OCI-LY3 (cell line): ENCODE results near the gene FFAR1.

Experiments used
- H2AFZ ChIP-seq: fragments of 200-600, 300-600 bp; shearing (Covaris generic); 2 replicates; pipeline ENCODE4 v1.6.0; 2014; ENCODE audit warnings: antibody characterized with exemption, low read depth, low read length
- H3K27ac ChIP-seq: fragments of 200-600, 300-600 bp; sonication (generic); 2 replicates; pipeline ENCODE4 v1.5.1; 2014; ENCODE audit warnings: mild to moderate bottlenecking, low read length, moderate library complexity, mixed read lengths
- H3K27me3 ChIP-seq: fragments of 200-600, 300-600 bp; sonication (generic); 2 replicates; pipeline ENCODE4 v1.6.1; 2014; ENCODE audit warnings: low read depth, low read length, mixed read lengths
- H3K36me3 ChIP-seq: fragments of 200-600, 300-600 bp; sonication (generic); replicated peaks from 2 replicates; pipeline ENCODE3; 2014; ENCODE audit warnings: low read depth, low read length, mixed read lengths
- H3K4me1 ChIP-seq: fragments of 300-600, 200-600 bp; sonication (generic); 2 replicates; pipeline ENCODE4 v1.6.1; 2014; ENCODE audit warnings: low read length, mixed read lengths
- H3K4me2 ChIP-seq: fragments of 200-600, 300-600 bp; sonication (generic); 2 replicates; pipeline ENCODE4 v1.6.1; 2014; ENCODE audit warnings: low read length, mixed read lengths
- H3K4me3 ChIP-seq: fragments of 300-600, 200-600 bp; sonication (generic); 2 replicates; pipeline ENCODE4 v1.5.1; 2014; ENCODE audit warnings: antibody characterized with exemption, mild to moderate bottlenecking, low read length, moderate library complexity
- H3K79me2 ChIP-seq: fragments of 300-600, 200-600 bp; shearing (Covaris generic); 2 replicates; pipeline ENCODE4 v1.6.1; 2014; ENCODE audit warnings: mild to moderate bottlenecking, low read length, mixed read lengths
- H3K9ac ChIP-seq: fragments of 300-600, 200-600 bp; shearing (Covaris generic); 2 replicates; pipeline ENCODE4 v1.6.0; 2014; ENCODE audit warnings: mild to moderate bottlenecking, low read length, moderate library complexity
- H3K9me3 ChIP-seq: fragments of 200-600, 300-600 bp; shearing (Covaris generic); 2 replicates; pipeline ENCODE4 v1.6.1; 2014; ENCODE audit warnings: low read length, mixed read lengths; ENCODE audit not compliant: insufficient read depth
- H4K20me1 ChIP-seq: fragments of 200-600, 300-600 bp; sonication (generic); 2 replicates; pipeline ENCODE4 v1.6.1; 2016; ENCODE audit warnings: low read length, mixed read lengths; ENCODE audit not compliant: insufficient read depth
- CTCF ChIP-seq: fragments of 200-600, 300-600 bp; sonication (generic); IDR thresholded peaks from 2 replicates; pipeline ENCODE4 v1.5.1; 2014; ENCODE audit warnings: antibody characterized with exemption, low read length, low read depth
- EZH2phosphoT487 ChIP-seq: fragments of 200-600 bp; shearing (Covaris generic); IDR thresholded peaks from 2 replicates; pipeline ENCODE4 v1.6.1; 2018; ENCODE audit warnings: antibody characterized with exemption, mixed run types, low read depth

FFAR1 gene

GRCh38 chr19:35300339-35300649, 47.4 kb upstream of the FFAR1 start:
- no peak overlapping the region for H3K27ac ChIP-seq
- H3K9me3 ChIP-seq, result no peaks in the 10 kb centered on the region
- H3K79me2 ChIP-seq, result no peaks in the 10 kb centered on the region
- H3K9ac ChIP-seq, result no peak overlapping the region
- no peak overlapping the region for H3K4me2 ChIP-seq
- H3K27me3 ChIP-seq, result 0 out of 2 replicates have a peak, but pooled peaks cover 2% of the 10 kb centered on the region
- no peak for TF ChIP-seq EZH2phosphoT487
- TF ChIP-seq CTCF, result no peak
- no peak overlapping the region for H2AFZ ChIP-seq
- H3K4me1 ChIP-seq, result no peaks in the 10 kb centered on the region
- no peaks in the 10 kb centered on the region for H3K36me3 ChIP-seq
- no peak overlapping the region for H3K4me3 ChIP-seq
- no peaks in the 10 kb centered on the region for H4K20me1 ChIP-seq

- H2AFZ ChIP-seq, result no peak overlapping the region
- no peaks in the 10 kb centered on the region for H3K27me3 ChIP-seq
- TF ChIP-seq EZH2phosphoT487 (no peak), CTCF (no peak)
- no peaks in the 10 kb centered on the region for H3K79me2 ChIP-seq
- H3K36me3 ChIP-seq, result no peaks in the 10 kb centered on the region
- no peak overlapping the region for H3K9ac ChIP-seq
- no peak overlapping the region for H3K27ac ChIP-seq
- no peaks in the 10 kb centered on the region for H3K9me3 ChIP-seq
- no peak overlapping the region for H3K4me3 ChIP-seq
- H4K20me1 ChIP-seq, result no peaks in the 10 kb centered on the region
- no peaks in the 10 kb centered on the region for H3K4me1 ChIP-seq
- H3K4me2 ChIP-seq, result no peak overlapping the region
These were observed 45.7 kb upstream of the FFAR1 start for GRCh38 chr19:35301961-35302360.

GRCh38 chr19:35302446-35302845, 45.3 kb upstream of the FFAR1 start:
- Histone ChIP-seq H3K27me3 (no peaks in the 10 kb centered on the region), H3K9ac (no peak overlapping the region), H2AFZ (no peak overlapping the region), H3K79me2 (no peaks in the 10 kb centered on the region), H3K4me1 (no peaks in the 10 kb centered on the region), H3K4me2 (no peak overlapping the region), H3K36me3 (no peaks in the 10 kb centered on the region), H3K9me3 (no peaks in the 10 kb centered on the region), H3K27ac (no peak overlapping the region), H3K4me3 (no peak overlapping the region), H4K20me1 (no peaks in the 10 kb centered on the region)
- TF ChIP-seq EZH2phosphoT487 (no peak), CTCF (no peak)

GRCh38 chr19:35303357-35303915, 44.3 kb upstream of the FFAR1 start:
- H2AFZ ChIP-seq, result no peak overlapping the region
- H4K20me1 ChIP-seq, result no peaks in the 10 kb centered on the region
- TF ChIP-seq CTCF (no peak), EZH2phosphoT487 (no peak)
- no peak overlapping the region for H3K4me2 ChIP-seq
- H3K27me3 ChIP-seq, result no peaks in the 10 kb centered on the region
- H3K4me3 ChIP-seq, result no peak overlapping the region
- no peaks in the 10 kb centered on the region for H3K9me3 ChIP-seq
- H3K4me1 ChIP-seq, result no peaks in the 10 kb centered on the region
- H3K27ac ChIP-seq, result no peak overlapping the region
- H3K36me3 ChIP-seq, result no peaks in the 10 kb centered on the region
- H3K79me2 ChIP-seq, result no peaks in the 10 kb centered on the region
- H3K9ac ChIP-seq, result no peak overlapping the region
